Sigmoid colon (tissue), 4 donors: ENCODE results near the gene RXRA.

Experiments
- CTCF ChIP-seq, 4 experiments: fragments of 450-650 bp in 3 of 4; fragments of 200-600 bp in 1 of 4; IDR thresholded peaks; one replicate each; pipeline ENCODE4 v1.5.1; 2016 to 2019; ENCODE audit warnings: antibody characterized with exemption in 4 of 4, mild to moderate bottlenecking in 3 of 4, moderate library complexity in 2 of 4
- POLR2AphosphoS5 ChIP-seq, 4 donors: sonication (generic); formaldehyde crosslinking; IDR thresholded peaks; one replicate each; pipeline ENCODE4 v1.6.1; 2017; ENCODE audit warnings: antibody characterized with exemption in 4 of 4

GRCh38 chr9:134330590-134330989 lies 4.3 kb downstream of the RXRA start:
- TF ChIP-seq POLR2AphosphoS5 (IDR thresholded peaks at IDR 0.05) (no peak), CTCF (IDR thresholded peaks at IDR 0.05) (no peak)
